Endothelial cell of hepatic sinusoid (primary cell): ENCODE data around the gene ANGPT4.
"Not testable (repeated sequence)": the region's sequence is repeated elsewhere in the genome, so short reads cannot be mapped to it uniquely, and the experiment has no call there.

ENCODE experiments used
- in situ Hi-C: cut with HindIII; loops from 2 replicates; pipeline ENCODE4 v1.10.0; 2017; ENCODE audit warnings: low sequenced_read_pairs

ANGPT4 gene

DNA sequence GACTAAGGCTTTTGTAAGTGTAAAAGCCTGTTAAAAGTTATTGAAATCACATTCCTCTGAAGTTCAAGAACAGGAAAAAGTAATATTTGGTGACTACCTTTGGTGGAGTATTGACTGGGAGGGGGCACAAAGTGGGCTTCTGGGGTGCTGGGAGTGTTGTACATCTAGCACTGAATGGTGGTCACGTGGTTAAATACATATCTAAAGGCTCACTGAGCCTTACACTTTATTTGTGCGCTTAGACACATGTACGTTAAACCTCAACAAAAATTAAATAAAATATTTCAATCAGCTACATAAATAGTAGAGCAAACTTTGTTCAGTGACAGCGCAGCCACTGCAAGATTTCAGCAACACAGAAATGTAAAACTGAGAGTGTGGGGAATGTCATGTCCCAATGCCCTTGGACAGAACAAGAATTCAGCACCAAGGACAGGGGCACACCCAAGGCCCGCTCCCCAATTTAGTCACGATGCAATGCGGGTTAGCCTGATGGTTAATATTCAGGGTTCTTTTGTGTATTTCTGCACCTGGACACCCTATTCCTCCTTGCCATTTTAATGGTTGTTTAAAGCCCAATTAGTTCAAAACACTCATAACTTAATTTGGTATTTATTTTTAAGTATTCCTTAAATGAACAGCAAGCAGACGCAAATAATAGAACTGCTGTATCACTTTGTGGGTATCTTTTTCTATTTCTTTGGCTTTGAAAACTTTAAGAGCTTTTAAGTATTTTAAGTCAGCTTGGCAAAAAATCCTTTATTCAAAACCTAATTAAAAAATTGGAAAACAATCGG lies 37.4 kb downstream of the ANGPT4 start:
- in situ Hi-C loops = no loop called here

DNA sequence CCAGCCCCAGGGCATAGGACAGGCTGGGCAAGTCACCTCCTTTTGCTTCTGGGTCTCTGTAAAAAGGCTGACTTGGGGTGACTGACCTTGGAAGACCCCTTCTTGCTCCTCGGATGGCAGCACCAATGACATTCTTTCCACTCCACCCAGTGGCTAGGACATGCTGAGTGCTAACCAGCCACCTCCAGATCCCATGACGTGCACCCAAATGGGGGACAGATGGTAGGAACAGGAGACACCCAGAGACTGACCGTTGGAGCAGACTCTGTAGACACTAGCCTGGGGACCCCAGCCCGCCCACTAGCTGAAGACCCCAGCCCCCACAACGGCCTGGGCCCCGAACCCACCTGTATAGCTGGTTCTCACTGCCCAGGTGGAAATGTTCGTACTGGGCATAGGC lies 38.3 kb downstream of the ANGPT4 start:
- in situ Hi-C loops = no loop called here

DNA sequence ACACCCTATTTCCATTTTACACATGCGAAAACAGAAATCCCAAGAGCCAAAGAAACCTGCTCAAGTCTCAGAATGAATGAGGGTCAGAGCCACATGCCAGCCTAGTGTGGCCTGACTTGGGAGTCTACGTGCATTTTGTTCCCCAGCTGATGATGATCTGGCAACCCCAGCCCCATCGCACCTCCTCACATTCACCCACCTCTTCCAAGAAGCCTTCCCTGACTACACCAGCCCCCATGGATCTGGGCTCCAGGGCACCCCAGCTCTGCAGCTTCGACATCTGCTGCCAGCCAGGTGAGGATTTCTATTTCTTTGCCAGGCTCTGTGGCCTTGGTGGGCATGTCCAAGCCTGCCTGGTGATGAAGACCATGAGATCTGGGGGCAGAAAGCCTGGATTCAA lies 41.0 kb downstream of the ANGPT4 start:
- in situ Hi-C loops = no loop called here

DNA sequence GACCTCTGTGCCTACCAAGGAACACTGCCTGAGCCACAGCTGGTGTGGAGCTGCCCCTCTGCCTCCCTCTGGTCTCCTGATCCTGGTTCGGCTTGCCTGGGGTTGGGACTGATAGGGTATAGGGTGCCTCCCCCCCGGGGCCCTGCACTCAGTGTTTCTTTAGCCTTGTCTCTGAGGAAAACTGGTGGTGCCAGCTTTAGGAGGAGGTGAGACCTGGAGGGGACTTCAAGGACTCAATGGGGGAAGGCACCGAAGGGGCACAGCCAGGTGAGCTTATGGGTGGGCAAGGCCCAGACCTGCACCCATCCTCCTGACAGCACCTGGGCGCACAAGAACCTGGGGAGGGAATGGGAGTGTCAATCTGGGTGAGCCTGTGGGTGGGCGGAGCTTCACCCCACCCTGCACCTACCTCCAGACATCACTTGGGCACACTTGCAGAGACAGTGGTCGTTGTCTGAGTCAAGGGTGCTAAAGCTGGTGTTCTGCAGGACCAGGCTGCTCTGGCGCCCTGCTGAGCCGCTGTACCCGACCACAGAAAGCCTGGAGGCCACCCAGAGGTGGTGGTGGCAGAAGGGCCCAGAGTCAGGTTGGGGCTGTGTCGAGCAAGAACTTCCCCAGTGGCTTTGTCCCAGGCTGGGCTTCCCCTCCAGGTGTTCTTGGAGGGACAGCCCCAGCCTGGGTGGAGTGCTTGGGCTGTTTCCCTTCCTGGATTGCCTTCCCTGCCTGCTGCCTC lies 42.1 kb downstream of the ANGPT4 start:
- in situ Hi-C loops = no loop called here

DNA sequence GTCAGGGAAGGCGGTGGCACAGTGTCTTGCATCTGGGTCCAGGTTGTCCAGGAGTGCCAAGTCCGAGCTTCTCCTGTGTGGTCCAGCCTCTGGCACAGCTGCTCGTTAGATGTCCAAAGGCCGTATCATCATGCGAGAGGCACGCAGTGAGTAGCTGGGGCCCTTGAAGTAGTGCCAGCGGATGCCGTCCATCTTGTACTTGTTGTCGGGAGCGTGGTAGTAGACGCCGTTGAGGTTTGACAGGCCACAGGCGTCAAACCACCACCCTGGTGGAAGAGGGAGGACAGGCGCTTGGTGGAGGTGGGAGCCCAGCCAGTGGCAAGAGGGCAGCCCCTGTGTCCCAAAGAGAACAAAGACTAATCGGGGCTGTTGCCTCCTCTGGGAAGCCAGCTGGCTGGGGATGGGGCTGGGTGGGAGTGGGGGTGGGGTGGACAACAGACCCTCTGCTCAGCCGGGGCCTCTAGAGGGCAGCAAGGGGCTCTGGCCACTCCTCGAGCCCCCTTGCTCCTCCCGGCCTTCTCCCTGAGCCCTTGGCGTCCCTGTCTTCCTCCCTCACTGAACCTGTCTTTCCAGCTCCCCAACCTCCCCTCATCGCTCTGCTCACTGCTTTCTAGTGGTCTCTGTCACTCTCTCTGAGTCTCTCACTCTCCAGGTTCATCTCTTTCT lies 43.1 kb downstream of the ANGPT4 start:
- in situ Hi-C loops = no loop called here

DNA sequence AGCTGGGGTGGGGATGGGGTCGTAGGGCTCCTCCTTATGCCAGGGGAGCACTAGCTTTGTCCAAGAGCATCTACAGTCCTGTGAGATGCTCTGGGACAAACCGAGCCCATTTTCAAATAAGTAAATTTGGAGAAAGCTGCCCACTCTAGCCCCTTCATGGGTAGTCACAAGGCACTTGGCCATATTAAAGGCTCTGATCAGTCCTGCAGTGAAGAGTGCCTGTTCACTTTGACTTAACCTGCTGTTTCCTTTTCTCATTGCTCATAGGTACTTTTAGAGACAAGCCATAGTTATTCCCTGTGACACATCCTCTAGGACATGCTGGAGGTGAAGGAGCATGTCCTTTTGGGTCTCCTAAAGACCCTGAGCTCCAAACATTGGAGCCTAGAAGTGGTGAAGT lies 44.2 kb downstream of the ANGPT4 start:
- in situ Hi-C loops = no loop called here

DNA sequence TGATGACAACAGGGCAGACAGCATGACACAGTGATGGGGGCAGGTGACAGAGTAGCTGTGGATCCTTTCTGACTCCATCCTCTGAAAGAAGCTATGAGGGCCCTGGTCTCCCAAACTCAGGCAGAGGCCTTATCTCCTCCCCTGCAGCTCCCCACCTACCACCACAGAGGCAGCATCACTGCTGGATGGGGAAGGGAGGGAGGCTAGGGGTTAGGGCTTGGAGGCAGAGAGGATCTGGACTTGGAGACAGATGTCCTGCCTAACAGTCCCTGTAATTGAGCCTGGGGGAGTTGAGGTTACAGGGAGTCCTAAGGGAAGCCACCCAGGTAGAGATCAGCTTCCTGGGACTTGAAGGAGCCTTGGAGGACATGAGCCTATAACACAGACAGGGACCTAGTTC lies 44.7 kb downstream of the ANGPT4 start:
- in situ Hi-C loops = no loop called here

DNA sequence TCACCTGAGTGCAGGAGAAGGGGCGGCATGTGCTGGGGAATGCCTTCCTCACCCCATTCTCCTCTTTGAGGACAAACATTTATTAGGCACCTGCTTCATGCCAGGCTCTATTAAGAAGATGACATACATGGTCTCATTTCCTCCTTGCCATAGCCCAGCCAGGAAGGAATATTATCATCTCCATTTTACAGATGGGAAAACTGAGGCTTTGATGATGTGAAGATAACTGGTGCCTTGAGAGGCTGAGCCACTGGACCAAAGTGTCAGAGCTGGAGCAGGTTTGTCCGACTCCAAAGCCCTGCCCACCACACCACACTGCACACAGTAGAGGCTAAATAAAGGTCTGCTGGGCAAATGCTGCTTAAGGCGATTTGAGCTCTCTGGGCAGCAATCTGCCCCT lies 45.4 kb downstream of the ANGPT4 start:
- in situ Hi-C loops = no loop called here

DNA sequence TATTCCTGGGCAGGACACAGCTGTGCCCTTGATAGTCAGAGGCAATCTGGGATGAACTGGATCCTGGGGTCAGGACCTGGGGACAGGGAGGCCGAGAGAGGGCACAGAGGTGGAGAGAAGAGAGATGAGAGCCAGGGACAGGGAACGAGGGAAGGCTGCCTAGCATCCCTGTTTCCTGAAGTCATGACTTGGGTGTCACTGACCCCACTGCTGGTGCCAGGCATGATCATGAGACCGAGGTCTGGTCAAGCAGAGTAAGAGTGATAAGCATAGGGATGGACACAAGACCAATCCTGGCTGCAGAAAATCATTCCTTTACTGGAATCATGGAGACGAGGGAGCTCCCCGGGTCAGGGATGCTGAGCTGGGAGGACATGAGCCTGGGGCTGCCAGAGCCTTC lies 46.5 kb downstream of the ANGPT4 start:
- in situ Hi-C loops = no loop called here

DNA sequence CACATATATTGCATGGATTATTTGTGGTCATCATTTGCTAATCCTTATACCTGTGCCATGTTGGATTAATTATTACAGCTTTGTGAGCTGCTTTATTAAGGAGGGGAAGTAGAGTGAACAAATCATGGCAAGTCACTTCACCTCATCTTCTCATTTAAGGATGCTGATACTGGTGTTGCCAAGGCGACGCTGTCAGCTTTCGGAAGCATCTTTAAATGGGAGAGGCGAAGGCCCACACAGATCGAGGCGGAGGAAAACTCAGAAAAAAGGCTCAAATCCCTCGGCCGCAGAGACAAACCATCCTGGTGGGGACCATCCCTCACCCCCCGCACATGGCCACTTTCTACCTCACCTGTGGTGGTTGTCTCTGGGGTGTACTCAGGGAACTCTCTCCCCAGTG lies 47.9 kb downstream of the ANGPT4 start:
- in situ Hi-C loops = no loop called here

DNA sequence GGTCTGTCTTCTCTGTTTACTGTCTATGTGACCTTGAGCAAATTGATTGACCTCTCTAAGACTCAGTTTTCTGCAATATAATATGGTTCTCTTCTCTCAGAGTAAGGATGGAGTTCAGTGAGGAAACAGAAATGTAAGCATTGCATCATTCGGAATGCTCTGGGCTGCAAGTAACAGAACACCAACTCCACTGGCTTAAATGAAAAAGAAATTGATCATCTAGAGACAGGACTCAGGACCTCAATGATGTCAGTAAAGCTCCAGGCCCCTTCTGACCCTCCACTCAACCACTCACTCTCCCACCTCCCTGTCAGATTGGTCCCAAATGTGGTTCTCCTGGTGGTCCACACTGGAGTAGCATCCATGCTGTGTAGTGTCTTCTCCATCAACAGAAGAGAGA lies 50.7 kb downstream of the ANGPT4 start:
- in situ Hi-C loops = no loop called here

DNA sequence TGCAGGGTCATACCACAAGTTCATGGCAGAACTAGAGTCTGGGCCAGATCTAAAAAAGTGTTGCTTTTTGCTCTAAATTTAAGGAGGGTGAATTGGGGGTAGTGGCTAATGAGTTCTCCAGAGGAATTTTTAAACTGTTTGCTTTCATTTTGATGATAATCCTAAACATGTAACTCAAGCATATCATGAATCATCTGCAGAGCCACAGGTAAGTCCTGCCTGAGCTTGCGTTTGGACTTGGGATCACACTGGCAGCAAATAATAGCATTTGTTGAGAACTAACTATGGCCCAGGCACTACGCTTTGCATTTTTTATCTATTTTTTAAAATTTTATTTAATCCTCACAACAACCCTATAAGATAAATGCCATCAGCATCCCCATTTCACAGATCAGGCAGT lies 55.2 kb downstream of the ANGPT4 start:
- in situ Hi-C loops = no loop called here

DNA sequence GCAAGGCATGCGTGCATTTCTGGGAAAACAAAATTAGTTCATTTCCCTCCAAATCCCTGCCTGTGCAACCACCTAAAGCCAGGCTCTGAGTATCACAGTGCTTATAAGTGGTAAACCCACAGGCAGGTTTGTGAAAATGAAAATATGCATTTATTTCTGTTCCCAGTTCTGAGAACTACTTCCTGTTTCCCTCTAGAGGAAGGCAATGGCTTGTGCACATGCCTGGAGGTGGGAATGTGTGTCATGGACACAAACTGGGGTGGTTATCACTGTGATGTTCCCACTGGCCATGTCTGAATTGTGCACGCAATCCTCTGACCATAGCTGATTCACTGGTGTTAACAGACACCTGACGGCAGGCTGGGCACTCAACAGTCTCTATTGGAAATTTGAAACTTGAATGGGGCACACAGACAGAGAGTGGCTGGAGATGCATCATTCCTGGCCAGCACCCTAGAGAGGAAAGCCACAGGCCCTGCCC lies 56.3 kb downstream of the ANGPT4 start:
- in situ Hi-C loops = no loop called here

DNA sequence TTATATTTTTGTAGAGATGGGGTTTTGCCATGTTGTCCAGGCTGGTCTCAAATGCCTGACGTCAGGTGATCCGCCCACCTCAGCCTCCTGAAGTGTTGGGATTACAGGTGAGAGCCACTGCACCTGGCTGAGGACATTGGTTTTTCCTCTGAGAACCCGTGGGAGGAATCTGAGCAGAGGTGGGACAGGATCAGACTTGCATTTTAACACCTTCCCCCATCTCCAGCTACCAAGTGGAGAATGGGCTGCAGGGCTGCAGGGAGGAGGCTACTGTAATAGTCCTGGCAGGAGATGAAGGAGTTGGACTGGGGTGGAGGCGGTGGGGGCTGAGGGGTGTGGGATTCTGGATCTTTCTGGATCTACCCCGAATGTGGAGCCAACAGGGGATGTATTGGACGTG lies 58.1 kb downstream of the ANGPT4 start:
- in situ Hi-C loops = no loop called here

DNA sequence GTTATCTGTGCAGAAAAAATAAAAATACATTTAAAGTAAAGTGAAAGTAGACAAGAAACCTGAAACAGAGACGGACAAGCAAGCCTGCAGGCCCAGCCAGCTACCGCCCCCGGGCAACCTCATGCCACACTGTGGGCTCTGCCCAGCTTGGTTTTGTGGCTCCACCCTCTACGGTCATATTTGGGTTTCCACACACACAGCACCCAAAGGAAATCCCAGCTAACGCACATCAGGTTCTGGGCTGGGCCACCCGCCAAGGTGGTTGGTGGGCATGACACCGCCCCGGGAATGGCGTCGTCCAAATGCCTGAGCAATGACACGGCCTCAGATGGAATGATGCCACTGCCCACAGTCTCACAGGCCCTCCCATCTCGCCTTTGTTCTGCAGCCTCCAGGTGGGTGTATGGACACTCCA lies 59.8 kb downstream of the ANGPT4 start:
- in situ Hi-C loops = no loop called here

DNA sequence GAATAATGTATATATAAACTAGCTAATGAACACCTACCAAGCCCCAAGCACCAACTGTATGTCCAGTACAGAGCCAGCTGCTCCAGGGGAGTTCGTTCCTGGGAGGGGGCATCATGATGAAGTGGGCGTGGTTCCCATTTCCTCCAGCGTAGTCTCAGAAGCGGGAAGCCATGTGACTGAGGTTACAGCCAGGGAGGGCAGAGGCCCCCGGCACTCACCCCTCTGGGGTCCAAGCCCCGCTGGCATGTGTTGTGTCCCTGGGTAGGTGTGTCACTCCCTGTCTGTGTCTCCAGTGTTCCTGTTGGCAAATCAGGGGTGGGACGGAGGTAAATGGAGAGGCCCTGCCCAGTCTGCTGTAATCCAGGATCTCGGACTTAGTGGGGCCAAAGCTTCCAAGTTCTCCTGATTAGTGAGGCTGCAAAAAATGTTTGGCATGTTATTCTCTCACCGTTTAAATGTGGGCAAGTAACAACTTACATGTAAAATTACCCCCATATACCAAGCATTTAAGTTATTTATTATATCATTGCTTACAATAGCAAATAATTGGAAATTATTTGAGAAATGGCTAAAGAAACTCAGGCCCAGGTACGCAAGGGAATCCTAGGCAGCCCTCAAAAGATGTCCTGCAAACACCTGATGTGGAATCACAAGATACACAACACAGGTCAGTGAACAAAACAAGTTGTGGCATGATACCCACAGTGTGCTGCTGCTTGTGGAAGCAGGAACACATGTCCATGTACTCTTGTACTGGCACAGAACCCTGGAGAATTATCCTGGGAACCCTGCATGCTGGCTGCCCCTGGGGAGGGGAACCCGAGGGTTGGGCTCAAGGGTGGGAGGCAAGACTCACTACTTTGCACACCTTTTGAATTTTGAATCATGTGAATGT lies 60.4 kb downstream of the ANGPT4 start:
- in situ Hi-C loops = no loop called here

DNA sequence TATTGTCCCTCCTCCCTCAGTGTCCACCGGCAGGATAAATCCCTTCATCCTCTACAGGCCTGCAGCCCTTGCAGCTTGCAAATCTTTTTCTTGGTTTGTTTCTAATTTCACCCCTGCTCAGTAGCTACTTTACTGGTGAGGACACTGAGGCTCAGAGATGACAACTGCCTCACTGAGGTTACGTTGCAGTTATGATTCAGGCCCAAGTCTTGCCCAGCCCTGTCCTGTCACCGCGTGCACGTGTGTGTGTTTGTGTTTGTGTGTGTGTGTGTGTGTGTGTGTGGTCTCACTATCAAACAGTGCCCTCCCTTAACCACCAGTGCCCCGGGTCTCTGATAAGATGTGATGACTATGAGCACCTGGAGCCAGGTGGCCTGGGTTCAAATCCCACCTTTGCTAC lies 61.5 kb downstream of the ANGPT4 start:
- in situ Hi-C loops = no loop called here

DNA sequence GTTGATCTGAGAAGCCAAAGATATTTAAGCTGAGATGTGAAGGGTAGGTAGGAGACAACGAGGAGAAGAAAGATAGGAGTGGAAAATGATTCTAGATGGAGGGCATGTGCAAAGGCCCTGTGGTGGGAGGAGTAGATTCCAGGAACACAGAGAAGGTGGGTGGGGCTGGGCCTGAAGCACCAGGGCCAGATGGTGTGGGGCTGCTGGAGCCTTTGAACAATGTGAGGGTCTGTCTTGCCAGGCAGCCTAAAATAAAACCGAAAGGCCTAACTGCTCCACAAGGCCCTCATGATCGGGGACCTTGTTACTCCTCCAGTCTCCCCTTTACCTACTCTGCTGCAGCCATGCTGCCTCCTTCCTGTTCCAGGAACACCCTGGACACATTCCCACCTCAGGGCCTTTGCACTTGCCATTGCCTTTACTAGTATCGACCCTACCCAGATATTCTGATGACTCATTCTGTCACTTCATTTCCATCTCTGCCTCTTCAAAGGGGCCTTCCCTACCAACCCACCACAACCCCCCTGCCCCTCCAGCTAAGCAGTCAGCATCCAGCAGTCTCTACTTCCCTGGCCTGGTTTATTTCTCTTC lies 62.6 kb downstream of the ANGPT4 start:
- in situ Hi-C loops = no loop called here

DNA sequence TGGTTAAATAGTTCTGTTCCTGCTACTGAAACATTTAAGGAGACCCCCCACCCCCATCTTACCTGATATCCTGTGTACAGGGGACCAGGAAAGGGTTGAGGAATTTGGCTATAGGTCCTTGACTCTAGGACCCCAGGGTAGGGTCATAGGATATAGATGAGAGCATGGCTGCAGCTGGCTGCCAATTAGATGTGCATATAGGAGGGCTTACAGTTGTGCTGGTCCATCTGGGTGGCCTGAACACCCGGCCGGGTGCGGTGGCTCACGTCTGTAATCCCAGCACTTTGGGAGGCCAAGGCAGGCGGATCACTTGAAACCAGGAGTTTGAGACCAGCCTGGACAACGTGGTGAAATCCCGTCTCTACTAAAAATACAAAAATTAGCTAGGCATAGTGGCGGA lies 67.4 kb downstream of the ANGPT4 start:
- in situ Hi-C loops = not testable (repeated sequence)

DNA sequence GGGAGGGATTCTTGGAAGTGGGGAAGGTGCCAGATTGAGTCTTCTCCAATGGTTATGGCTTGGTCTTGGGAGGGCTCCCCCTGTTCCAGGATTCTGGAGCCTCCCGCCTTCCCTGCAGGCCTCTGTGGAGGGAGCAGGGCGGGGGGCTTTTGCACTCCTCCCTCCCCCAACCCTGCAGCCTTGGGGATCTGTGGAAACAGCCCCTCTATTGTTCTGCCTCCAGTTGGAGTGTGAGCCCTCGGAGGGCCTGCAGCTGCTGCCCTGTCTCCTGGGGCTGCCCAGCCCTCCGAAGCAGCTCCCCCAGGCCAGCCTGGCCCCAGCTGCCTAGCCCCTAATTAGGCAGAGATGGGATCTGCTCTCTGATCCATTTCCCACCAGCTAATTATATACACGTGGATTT lies 67.9 kb downstream of the ANGPT4 start:
- in situ Hi-C loops = no loop called here

DNA sequence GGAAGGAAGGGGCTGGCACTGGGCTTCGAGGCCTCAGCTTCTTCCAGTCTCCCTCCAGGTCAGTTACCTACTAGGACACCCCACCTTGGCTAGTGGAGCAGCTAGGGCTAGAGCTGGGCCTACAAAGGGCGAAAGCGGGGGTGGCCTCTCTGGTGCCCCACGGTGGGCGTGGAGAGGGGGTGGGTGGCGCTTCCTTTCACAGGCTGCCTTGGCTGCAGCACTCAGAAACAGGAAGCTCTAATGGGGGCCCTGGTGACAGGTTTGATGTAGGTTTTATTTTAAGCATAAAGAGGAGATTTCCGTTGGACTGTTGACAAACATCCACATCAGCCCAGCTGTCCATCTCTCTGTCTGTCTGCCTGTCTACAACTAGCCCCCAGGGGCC lies 69.2 kb downstream of the ANGPT4 start:
- in situ Hi-C loops = no loop called here
